SK-N-SH (cell line): ENCODE measurements around the gene NPHS2.

Source experiments
- CTCF ChIP-seq: fragments of 200-600 bp; sonication (generic); IDR thresholded peaks from 2 replicates; pipeline ENCODE4 v1.6.1; 2017; ENCODE audit warnings: antibody characterized with exemption, mild to moderate bottlenecking, moderate library complexity
- EZH2phosphoT487 ChIP-seq: fragments of 200-600 bp; sonication (generic); IDR thresholded peaks from 2 replicates; pipeline ENCODE4 v1.6.1; 2017; ENCODE audit warnings: low read depth, mixed run types, mild to moderate bottlenecking, antibody characterized with exemption, moderate library complexity, borderline replicate concordance
- RAD21 ChIP-seq: IDR thresholded peaks from 2 replicates; pipeline ENCODE4 v1.6.1; 2012; ENCODE audit warnings: mild to moderate bottlenecking, low read length
- RCOR1 ChIP-seq: fragments of 150-350 bp; IDR thresholded peaks from 2 replicates; pipeline ENCODE4 v1.6.1; 2017; ENCODE audit warnings: antibody characterized with exemption, low read length
- SMC3 ChIP-seq: IDR thresholded peaks from 2 replicates; pipeline ENCODE4 v1.6.1; 2012; ENCODE audit warnings: low read depth, low read length, improper control_type of control experiment

GRCh38 chr1:179547021-179547535 is 28.7 kb downstream of the NPHS2 start:
- TF ChIP-seq CTCF = no peak
- TF ChIP-seq SMC3 = no peak
- no peak for TF ChIP-seq RCOR1
- TF ChIP-seq EZH2phosphoT487 = no peak
- TF ChIP-seq RAD21 = no peak
